HCT116 (cell line): Measurements from ENCODE around the gene ANKRD2.

Source experiments
- CTCF ChIP-seq, 3 experiments: fragments of 200-600 bp in 1 of 3; sonication (generic) in 1 of 3; IDR thresholded peaks in 2 of 3; conservative IDR thresholded peaks in 1 of 3; 2 replicates each; pipeline ENCODE4 v1.5.1; 2012 to 2017; ENCODE audit warnings: low read depth in 2 of 3, low read length in 2 of 3, antibody characterized with exemption in 1 of 3, borderline replicate concordance in 1 of 3, control low read depth in 1 of 3, mild to moderate bottlenecking in 1 of 3, mixed read lengths in 1 of 3, mixed run types in 1 of 3, moderate library complexity in 1 of 3; ENCODE audit not compliant: insufficient read depth in 1 of 3
- EGR1 ChIP-seq: IDR thresholded peaks from 2 replicates; pipeline ENCODE4 v1.6.1; 2012; ENCODE audit warnings: low read depth
- EZH2 ChIP-seq: fragments of 200-600 bp; sonication (generic); IDR thresholded peaks from 2 replicates; pipeline ENCODE4 v1.6.1; 2017; ENCODE audit warnings: antibody characterized with exemption, mixed run types
- EZH2phosphoT487 ChIP-seq: fragments of 200-600 bp; IDR thresholded peaks from 2 replicates; pipeline ENCODE4 v1.6.1; 2018; ENCODE audit warnings: antibody characterized with exemption, borderline replicate concordance
- SP1 ChIP-seq: IDR thresholded peaks from 2 replicates; pipeline ENCODE4 v1.6.1; 2012; ENCODE audit warnings: low read depth
- TF ChIP-seq, protein P1 (sequence below): IDR thresholded peaks from 2 replicates; pipeline ENCODE4 v1.6.1; 2012; ENCODE audit warnings: low read depth

DNA sequence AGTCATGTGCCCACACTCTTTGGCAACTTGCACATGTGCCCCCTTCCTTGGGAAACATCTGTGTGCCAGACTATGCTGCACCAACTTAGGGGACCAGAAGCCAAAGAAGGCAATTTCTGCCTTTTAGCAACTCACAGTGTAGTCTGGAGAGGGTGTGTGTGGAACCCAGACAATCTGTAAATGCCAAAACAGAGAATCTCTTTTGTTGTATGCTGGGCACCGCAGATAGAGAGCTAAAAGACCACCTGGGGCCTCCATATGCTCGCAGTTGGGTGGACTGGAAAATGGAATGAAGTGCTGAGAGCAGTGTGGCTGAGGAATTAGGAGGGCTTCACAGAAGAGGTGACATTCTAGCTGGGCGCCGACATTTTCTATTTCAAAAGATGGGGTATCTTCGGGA lies 47.5 kb upstream of the ANKRD2 start:
- TF ChIP-seq CTCF (IDR thresholded peaks at IDR 0.05 in 2 of 3, conservative IDR thresholded peaks at IDR 0.05 in 1 of 3; ENCODE audit: borderline replicate concordance in 1 of 3, insufficient read depth in 1 of 3, low read depth in 2 of 3, low read length in 2 of 3) = no peak
- no peak for TF ChIP-seq EZH2
- TF ChIP-seq, protein P1, sequence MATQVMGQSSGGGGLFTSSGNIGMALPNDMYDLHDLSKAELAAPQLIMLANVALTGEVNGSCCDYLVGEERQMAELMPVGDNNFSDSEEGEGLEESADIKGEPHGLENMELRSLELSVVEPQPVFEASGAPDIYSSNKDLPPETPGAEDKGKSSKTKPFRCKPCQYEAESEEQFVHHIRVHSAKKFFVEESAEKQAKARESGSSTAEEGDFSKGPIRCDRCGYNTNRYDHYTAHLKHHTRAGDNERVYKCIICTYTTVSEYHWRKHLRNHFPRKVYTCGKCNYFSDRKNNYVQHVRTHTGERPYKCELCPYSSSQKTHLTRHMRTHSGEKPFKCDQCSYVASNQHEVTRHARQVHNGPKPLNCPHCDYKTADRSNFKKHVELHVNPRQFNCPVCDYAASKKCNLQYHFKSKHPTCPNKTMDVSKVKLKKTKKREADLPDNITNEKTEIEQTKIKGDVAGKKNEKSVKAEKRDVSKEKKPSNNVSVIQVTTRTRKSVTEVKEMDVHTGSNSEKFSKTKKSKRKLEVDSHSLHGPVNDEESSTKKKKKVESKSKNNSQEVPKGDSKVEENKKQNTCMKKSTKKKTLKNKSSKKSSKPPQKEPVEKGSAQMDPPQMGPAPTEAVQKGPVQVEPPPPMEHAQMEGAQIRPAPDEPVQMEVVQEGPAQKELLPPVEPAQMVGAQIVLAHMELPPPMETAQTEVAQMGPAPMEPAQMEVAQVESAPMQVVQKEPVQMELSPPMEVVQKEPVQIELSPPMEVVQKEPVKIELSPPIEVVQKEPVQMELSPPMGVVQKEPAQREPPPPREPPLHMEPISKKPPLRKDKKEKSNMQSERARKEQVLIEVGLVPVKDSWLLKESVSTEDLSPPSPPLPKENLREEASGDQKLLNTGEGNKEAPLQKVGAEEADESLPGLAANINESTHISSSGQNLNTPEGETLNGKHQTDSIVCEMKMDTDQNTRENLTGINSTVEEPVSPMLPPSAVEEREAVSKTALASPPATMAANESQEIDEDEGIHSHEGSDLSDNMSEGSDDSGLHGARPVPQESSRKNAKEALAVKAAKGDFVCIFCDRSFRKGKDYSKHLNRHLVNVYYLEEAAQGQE = no peak
- TF ChIP-seq SP1 = no peak
- TF ChIP-seq EZH2phosphoT487 = no peak
- TF ChIP-seq EGR1 = no peak
